Thoracic aorta (tissue), 2 donors: Measurements from ENCODE around the gene NBPF1. TPM values are rescaled to one million over a fixed set of nuclear protein-coding genes. Genes with fewer than 3 reads are reported as not detected.
A peak's percentile ranks its signal among the peaks of the same experiment; 100 is the strongest.
"Not testable (repeated sequence)": the region's sequence is repeated elsewhere in the genome, so short reads cannot be mapped to it uniquely, and the experiment has no call there.

Source experiments
- ATAC-seq: fragments of 150-250 bp; one replicate; pipeline ENCODE4 v1.8.0; 2017; ENCODE audit warnings: low read depth; ENCODE audit not compliant: insufficient number of reproducible peaks, low FRiP score
- DNase-seq: peaks from one replicate; pipeline ENCODE4 v3.0.0-alpha.2; 2020; ENCODE audit warnings: low spot score
- H3K27ac ChIP-seq, 2 donors: fragments of 200-600 bp; sonication (generic); 1 replicate in 1 of 2; 2 replicates in 1 of 2; pipeline ENCODE4 v1.5.1; 2016; ENCODE audit warnings: mild to moderate bottlenecking in 2 of 2, moderate library complexity in 2 of 2
- H3K27me3 ChIP-seq: fragments of 200-600 bp; sonication (generic); replicated peaks from 2 replicates; pipeline ENCODE4 v1.6.0; 2016; ENCODE audit warnings: mild to moderate bottlenecking; ENCODE audit not compliant: insufficient read depth
- H3K36me3 ChIP-seq: fragments of 200-600 bp; sonication (generic); one replicate; pipeline ENCODE4 v1.5.1; 2016
- H3K4me1 ChIP-seq, 2 donors: fragments of 200-600 bp; sonication (generic); 1 replicate in 1 of 2; 2 replicates in 1 of 2; pipeline versions ENCODE4 v1.5.1 to v1.6.0; 2016; ENCODE audit warnings: low read depth in 2 of 2, mild to moderate bottlenecking in 1 of 2; ENCODE audit not compliant: control insufficient read depth in 1 of 2
- H3K4me3 ChIP-seq: fragments of 200-600 bp; sonication (generic); 2 replicates; pipeline ENCODE4 v1.5.1; 2016; ENCODE audit warnings: mild to moderate bottlenecking
- H3K9me3 ChIP-seq: fragments of 200-600 bp; sonication (generic); 2 replicates; pipeline ENCODE4 v1.5.1; 2016
- total RNA-seq, 2 donors: library from RNA; depleted of rRNA; stranded (reverse); fragments of >200 nt; gene quantifications; one replicate each; pipeline versions ENCODE4 v1.1.0 to v1.2.3, GENCODE V29; 2016
- TF ChIP-seq, protein P1 (sequence below): fragments of 200-600 bp; sonication (generic); IDR thresholded peaks from one replicate; pipeline ENCODE4 v1.5.1; 2019; ENCODE audit warnings: antibody characterized with exemption

NBPF1 gene
- total RNA-seq = 10 to 100 TPM; 21.0 to 63.2 TPM

DNA sequence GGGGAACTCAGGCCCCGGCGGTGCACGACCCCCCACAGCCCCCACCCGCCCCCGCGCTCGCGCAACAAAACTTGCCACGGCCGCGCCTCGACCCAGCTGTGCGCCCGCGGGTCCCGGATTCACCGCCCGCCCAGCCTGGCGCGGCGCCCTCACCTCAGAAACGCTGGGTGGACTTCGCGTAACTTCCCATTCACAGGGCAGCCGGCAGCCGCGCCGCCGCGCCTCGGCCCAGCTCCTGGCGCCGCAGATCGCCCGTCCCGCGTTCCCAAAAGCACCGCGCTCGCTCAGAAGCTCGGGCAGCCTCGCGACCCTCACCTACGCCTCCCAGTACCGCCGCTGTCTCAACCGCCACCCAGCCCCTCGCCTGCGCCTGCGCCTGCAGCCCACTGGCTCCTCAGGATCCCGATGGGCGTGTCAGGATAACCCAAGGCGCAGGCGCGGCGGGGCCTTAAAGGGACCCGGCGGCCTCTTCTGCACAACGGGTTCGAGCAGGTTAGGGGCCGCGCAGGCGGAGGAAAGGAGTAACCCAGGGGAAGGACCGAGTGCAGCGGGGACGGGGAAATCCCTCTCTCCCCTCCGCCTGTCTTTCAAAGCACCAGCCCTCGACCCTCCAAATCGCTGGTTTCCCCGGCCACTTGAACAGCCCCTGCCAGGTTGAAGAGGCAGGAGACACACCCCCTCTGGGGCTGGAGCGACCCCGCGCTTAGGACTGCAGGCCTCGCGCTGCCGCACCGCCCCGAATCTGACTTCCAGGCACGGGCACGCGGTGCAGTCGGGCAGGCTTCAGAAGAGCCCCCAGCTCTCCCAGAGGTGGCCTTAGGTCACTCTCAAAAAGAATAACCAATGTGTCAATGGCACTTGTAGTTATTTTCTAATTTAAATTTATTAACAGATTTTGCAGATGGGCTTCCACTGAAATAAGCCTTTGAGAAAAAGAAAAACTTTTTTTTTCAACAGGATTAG is at the start of gene NBPF1:
Gene NBPF1, minus strand, starts transcription at position 380 of the 963 bp plus-strand sequence.
- DNase-seq (peak; percentile 97), ATAC-seq (peak; percentile 66)
- H3K27me3 ChIP-seq = no peaks in the 10 kb centered on the region
- peak within 1 kb of the TSS; percentile 36 to 51 for H3K27ac ChIP-seq
- TF ChIP-seq, protein P1, sequence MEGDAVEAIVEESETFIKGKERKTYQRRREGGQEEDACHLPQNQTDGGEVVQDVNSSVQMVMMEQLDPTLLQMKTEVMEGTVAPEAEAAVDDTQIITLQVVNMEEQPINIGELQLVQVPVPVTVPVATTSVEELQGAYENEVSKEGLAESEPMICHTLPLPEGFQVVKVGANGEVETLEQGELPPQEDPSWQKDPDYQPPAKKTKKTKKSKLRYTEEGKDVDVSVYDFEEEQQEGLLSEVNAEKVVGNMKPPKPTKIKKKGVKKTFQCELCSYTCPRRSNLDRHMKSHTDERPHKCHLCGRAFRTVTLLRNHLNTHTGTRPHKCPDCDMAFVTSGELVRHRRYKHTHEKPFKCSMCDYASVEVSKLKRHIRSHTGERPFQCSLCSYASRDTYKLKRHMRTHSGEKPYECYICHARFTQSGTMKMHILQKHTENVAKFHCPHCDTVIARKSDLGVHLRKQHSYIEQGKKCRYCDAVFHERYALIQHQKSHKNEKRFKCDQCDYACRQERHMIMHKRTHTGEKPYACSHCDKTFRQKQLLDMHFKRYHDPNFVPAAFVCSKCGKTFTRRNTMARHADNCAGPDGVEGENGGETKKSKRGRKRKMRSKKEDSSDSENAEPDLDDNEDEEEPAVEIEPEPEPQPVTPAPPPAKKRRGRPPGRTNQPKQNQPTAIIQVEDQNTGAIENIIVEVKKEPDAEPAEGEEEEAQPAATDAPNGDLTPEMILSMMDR = peak; percentile 9
- peaks cover 15 to 22% of the 10 kb centered on the region in 2 donors for H3K4me1 ChIP-seq
- peaks cover 2% of the 10 kb centered on the region for H3K36me3 ChIP-seq
- H3K9me3 ChIP-seq = no peaks in the 10 kb centered on the region
- H3K4me3 ChIP-seq = peak within 1 kb of the TSS; percentile 78

DNA sequence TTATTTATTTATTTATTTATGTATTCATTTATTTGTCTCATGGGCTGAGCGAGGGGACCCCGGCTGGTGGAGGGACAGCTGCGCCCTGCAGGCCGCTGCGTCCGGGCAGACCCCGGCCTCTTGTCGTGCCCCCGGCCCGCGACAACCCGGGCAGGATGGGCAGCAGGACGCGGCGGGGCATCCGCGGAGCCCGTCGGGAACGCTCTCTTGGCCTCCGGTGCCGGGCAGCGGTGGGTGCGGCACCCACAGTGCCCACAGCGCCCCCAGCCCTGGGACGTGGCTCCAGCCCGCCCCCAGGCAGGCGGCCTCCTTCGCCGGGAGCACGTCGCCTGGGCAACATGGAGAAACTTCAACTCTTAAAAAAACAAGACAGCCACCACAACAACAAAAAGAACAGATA is 44.9 kb upstream of the NBPF1 start:
- ATAC-seq, DNase-seq, H3K4me1 ChIP-seq, H3K27me3 ChIP-seq, H3K4me3 ChIP-seq, H3K36me3 ChIP-seq, H3K9me3 ChIP-seq, H3K27ac ChIP-seq: not testable (repeated sequence)

DNA sequence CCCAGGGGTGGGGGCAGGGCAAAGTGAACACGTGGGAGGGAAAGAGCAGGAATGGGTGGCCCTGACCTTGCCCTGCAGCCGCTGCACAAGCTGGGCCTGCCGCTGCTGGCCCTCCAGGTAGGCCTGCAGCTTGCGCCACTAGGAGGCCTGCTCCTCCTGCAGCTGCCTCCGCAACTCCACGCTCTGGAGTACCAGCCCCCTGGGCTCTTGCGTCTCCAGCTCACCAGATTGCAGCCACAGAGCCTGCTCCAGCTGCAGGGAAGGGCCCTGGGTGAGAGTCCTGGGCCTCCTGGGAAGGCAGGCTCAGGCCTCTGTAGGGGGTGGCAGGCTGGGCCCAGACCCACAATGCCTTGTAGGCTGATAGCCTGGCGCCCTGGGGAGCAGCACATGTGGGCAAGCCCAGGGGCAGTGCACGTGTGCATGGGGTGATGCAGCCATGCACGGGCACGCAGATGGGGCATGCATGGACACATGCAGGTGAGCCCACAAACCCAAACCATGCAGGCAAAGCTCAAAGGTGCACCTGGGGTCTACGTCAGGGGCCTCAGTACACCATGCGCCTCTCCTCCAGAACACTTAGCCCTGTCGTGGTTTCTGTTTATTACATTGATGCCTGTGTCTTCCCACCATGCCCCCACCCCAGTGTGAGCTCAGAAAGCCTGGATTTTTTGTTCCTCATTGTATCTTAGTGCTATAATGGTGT is 43.8 kb upstream of the NBPF1 start:
- not testable (repeated sequence) for H3K4me3 ChIP-seq, H3K27ac ChIP-seq, H3K36me3 ChIP-seq, DNase-seq, ATAC-seq, H3K4me1 ChIP-seq, H3K27me3 ChIP-seq, H3K9me3 ChIP-seq

DNA sequence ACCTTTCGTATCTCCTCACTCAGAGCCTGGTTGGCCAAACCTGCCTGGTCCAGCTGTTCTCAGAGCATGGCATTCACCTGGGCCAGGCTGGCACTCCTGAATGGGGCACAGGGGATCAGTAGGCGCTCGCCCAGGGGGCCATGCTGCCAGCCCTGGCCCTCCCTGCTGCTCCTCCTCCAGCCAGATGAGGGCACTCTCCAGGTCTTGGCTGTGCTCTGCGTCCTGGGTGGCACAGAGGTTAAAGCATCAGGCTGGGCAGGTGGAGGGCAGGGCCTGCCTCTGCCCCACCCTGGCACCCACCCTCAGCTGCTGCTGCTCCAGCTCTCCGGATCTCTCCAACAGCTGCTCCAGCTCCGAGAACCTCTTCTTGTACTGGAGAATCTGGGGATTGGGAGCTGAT is 43.2 kb upstream of the NBPF1 start:
- not testable (repeated sequence) for ATAC-seq, H3K9me3 ChIP-seq, H3K36me3 ChIP-seq, H3K27me3 ChIP-seq, H3K4me3 ChIP-seq, H3K4me1 ChIP-seq, DNase-seq, H3K27ac ChIP-seq

DNA sequence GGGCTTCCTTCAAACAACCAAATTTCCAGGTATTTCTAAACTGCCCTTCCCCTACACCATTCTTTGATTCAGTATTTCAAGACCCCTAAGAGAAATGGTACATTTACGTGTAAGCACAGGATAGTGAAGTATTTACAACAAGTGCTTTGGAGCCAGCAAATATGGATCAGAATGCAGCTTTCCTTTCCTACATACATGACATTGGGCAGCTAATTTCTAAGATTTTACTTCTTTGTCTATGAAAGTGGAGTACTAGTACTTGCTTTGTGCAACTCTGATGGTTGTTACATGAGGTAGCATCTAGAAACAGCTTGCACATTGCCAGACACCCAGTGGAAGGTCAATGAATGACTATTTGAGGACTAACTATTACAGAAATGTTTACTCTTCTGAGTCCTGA is 38.2 kb upstream of the NBPF1 start:
- not testable (repeated sequence) for H3K4me1 ChIP-seq, ATAC-seq, H3K27ac ChIP-seq, H3K36me3 ChIP-seq, DNase-seq, H3K4me3 ChIP-seq, H3K9me3 ChIP-seq, H3K27me3 ChIP-seq

DNA sequence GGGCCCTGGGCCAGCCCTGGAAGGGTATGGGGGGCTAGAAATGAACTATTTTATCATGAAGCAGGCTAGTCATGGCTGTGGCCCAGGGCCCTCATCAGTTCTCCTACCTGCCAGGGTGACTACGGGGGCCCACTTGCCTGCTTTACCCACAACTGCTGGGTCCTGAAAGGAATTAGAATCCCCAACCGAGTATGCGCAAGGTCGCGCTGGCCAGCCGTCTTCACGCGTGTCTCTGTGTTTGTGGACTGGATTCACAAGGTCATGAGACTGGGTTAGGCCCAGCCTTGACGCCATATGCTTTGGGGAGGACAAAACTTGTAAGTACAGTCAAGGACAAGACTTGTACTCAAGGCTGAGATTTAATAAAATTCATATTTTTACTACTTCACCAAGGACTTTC is 36.6 kb upstream of the NBPF1 start:
- not testable (repeated sequence) for H3K9me3 ChIP-seq, DNase-seq, H3K27ac ChIP-seq, H3K27me3 ChIP-seq, ATAC-seq, H3K36me3 ChIP-seq, H3K4me3 ChIP-seq, H3K4me1 ChIP-seq

DNA sequence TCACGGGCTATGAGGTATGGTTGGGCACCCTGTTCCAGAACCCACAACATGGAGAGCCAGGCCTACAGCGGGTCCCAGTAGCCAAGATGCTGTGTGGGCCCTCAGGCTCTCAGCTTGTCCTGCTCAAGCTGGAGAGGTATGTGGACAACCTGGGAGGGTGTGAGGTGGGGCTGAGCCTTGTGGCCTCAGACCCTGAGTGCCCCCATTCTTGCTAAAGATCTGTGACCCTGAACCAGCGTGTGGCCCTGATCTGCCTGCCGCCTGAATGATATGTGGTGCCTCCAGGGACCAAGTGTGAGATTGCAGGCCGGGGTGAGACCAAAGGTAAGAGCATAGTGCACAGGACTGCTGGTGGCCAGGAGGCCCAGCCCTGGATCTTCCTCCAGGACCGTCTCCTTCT is 36.0 kb upstream of the NBPF1 start:
- not testable (repeated sequence) for DNase-seq, H3K27ac ChIP-seq, H3K9me3 ChIP-seq, H3K4me3 ChIP-seq, H3K27me3 ChIP-seq, H3K4me1 ChIP-seq, H3K36me3 ChIP-seq, ATAC-seq

DNA sequence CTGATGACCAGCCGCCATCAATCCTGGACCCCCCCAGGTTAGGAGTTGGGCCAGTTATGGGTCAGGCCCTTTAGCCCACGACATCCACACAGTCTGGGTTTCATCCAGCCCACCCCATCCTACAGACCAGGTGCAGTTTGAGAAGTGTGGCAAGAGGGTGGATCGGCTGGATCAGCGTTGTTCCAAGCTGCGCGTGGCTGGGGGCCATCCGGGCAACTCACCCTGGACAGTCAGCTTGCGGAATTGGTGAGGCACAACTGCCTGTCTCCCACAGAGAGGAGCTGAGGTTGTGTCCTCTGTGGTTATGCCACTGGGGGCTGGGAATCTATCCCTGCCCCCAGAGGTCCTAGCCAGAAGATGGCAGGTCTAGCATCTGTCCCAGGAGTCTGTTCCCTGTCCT is 35.4 kb upstream of the NBPF1 start:
- H3K9me3 ChIP-seq, H3K27ac ChIP-seq, H3K36me3 ChIP-seq, H3K4me3 ChIP-seq, DNase-seq, H3K27me3 ChIP-seq, ATAC-seq: not testable (repeated sequence)
- peaks cover under 1 to 11% of the 10 kb centered on the region in 2 donors for H3K4me1 ChIP-seq

DNA sequence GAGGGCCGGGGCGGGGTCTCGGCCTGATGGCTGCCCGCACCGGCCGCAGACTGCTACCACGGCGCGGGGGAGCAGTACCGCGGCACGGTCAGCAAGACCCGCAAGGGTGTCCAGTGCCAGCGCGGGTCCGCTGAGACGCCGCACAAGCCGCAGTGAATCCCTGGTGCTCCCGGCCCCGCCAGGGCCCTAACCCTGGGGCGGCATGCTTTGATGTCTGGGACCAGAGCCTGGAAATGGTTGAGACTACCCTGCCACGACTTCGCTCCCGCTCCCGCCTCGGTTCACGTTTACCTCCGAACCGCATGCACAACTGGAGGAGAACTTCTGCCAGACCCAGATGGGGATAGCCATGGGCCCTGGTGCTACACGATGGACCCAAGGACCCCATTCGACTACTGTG is 34.9 kb upstream of the NBPF1 start:
- H3K9me3 ChIP-seq, H3K27ac ChIP-seq, DNase-seq, H3K4me3 ChIP-seq, H3K36me3 ChIP-seq, ATAC-seq, H3K27me3 ChIP-seq: not testable (repeated sequence)
- H3K4me1 ChIP-seq = peaks cover 5 to 16% of the 10 kb centered on the region in 2 donors

DNA sequence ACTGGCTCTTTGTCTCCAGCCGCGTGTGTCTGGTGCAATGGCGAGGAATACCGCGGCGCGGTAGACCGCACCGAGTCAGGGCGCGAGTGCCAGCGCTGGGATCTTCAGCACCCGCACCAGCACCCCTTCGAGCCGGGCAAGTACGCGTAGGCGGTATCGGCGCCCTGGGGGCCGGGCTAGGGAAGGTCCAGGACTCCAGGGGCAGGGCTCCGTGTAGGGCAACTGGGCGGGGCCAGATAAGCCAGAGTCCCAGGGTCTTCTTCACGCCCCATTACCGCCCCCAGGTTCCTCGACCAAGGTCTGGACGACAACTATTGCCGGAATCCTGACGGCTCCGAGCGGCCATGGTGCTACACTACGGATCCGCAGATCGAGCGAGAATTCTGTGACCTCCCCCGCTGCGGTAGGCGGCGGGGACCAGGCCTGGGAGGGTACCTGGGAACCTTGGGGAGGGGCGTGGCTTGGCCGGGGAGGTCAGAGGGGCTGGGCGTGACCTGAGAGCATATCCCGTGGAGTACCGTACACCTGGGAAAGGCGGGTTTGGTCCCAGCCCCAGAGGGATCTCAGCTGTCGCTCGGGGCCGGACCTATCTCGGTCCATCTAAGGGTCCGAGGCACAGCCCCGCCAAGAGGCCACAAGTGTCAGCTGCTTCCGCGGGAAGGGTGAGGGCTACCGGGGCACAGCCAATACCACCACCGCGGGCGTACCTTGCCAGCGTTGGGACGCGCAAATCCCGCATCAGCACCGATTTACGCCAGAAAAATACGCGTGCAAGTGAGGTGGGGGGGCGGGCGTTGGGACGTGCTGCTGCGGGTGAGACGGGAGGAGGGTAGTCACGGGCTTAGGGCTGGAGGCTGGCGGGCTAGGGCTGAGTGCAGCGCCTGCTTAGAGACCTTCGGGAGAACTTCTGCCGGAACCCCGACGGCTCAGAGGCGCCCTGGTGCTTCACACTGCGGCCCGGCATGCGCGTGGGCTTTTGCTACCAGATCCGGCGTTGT is 34.1 kb upstream of the NBPF1 start:
- not testable (repeated sequence) for H3K27me3 ChIP-seq, H3K27ac ChIP-seq, H3K36me3 ChIP-seq, ATAC-seq, DNase-seq, H3K4me3 ChIP-seq, H3K9me3 ChIP-seq
- peaks cover 9 to 24% of the 10 kb centered on the region in 2 donors for H3K4me1 ChIP-seq
